ENCODE measurements around the gene IZUMO1R.

The IZUMO1R gene

DNA sequence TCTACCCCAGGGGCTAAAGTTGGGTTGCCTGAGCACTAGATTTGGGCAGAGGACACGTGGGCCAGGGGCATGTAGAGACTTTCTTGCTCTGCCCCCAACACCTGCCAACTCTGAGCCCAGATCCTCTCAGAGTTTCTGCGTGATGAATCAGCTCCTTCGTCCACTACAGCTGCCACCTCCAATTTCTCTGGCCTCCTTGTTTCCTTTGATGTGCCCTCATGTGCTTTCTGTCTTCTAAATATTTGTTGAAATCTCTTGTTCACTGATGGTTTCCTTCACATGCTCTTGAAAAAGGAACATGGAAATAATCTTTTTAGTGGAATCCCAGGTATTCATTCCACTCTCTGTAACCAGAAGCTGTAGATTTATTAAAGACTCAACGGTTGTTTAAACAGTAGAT lies 8.0 kb downstream of the IZUMO1R start:
- H3K4me1 ChIP-seq (ENCODE audit: control insufficient read depth in 1 of 2, insufficient read depth in 1 of 2, low read depth in 1 of 2, low read length in 1 of 2): no peaks in the 10 kb centered on the region
- no peaks in the 10 kb centered on the region for H3K36me3 ChIP-seq
- H3K9me3 ChIP-seq: no peaks in the 10 kb centered on the region
- H3K27me3 ChIP-seq: no peaks in the 10 kb centered on the region
- no peak overlapping the region for H3K27ac ChIP-seq
- TF ChIP-seq, protein P1, sequence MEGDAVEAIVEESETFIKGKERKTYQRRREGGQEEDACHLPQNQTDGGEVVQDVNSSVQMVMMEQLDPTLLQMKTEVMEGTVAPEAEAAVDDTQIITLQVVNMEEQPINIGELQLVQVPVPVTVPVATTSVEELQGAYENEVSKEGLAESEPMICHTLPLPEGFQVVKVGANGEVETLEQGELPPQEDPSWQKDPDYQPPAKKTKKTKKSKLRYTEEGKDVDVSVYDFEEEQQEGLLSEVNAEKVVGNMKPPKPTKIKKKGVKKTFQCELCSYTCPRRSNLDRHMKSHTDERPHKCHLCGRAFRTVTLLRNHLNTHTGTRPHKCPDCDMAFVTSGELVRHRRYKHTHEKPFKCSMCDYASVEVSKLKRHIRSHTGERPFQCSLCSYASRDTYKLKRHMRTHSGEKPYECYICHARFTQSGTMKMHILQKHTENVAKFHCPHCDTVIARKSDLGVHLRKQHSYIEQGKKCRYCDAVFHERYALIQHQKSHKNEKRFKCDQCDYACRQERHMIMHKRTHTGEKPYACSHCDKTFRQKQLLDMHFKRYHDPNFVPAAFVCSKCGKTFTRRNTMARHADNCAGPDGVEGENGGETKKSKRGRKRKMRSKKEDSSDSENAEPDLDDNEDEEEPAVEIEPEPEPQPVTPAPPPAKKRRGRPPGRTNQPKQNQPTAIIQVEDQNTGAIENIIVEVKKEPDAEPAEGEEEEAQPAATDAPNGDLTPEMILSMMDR (IDR thresholded peaks at IDR 0.05): no peak
- no peak overlapping the region for H3K4me3 ChIP-seq (ENCODE audit: low read depth in 1 of 2, low read length in 1 of 2)

DNA sequence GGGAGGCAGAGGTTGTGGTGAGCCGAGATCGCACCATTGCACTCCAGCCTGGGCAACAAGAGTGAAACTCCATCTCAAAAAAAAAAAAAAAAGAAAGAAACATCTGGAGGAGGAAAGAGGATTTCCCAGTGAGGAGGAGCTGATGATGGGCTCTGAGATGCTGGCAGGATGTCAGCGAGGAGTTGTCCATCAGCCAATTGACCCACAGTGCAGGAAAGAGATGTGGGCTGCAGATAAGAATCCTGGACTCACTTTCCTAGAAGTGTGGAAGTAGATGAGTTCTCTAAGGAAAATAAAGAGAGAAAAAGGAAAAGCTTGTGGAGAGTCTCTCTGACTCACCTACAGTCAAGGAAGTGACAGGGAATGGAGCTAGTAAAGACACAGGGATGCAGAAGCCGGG lies 9.7 kb downstream of the IZUMO1R start:
- Histone ChIP-seq H3K9me3 (no peaks in the 10 kb centered on the region), H3K4me3 (ENCODE audit: low read depth in 1 of 2, low read length in 1 of 2) (no peak overlapping the region), H3K4me1 (ENCODE audit: control insufficient read depth in 1 of 2, insufficient read depth in 1 of 2, low read depth in 1 of 2, low read length in 1 of 2) (no peaks in the 10 kb centered on the region), H3K27me3 (no peaks in the 10 kb centered on the region), H3K27ac (no peak overlapping the region), H3K36me3 (no peaks in the 10 kb centered on the region)
- TF ChIP-seq, protein P1 (IDR thresholded peaks at IDR 0.05): no peak

DNA sequence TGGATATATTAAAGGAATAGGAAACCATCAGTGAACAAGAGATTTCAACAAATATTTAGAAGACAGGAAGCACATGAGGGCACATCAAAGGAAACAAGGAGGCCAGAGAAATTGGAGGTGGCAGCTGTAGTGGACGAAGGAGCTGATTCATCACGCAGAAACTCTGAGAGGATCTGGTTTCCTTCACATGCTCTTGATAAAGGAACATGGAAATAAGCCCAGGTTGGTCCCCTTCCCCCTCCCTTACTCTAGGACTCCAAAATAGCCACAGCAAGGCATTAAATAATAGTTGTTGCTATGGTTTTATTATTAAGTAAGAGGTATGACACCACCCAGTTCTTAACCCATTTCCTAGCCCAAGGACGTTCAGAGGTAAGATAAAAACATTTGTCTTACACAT lies 11.3 kb downstream of the IZUMO1R start:
- H3K27ac ChIP-seq: no peak overlapping the region
- no peaks in the 10 kb centered on the region for H3K9me3 ChIP-seq
- no peaks in the 10 kb centered on the region for H3K36me3 ChIP-seq
- no peak overlapping the region for H3K4me3 ChIP-seq (ENCODE audit: low read depth in 1 of 2, low read length in 1 of 2)
- no peaks in the 10 kb centered on the region for H3K27me3 ChIP-seq
- TF ChIP-seq, protein P1 (IDR thresholded peaks at IDR 0.05): no peak
- H3K4me1 ChIP-seq (ENCODE audit: control insufficient read depth in 1 of 2, insufficient read depth in 1 of 2, low read depth in 1 of 2, low read length in 1 of 2): no peaks in the 10 kb centered on the region

DNA sequence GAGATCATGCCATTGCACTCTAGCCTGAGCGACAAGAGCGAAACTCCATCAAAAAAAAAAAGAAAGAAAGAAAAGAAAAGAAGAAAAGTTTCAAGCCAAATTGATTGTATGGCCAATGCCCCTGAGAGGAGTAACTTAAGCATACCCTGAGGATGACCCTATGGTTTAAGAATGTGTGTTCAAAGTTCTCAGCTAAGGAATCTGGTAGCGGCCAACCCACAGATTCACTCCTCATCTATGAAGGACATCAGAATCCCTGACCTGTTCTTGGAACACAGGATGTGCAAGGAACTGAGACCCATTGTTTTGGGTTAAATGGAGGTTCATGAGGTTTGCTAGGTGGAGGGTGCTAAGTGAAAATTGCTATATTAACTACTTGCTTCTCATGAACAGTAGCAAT lies 18.1 kb downstream of the IZUMO1R start:
- Histone ChIP-seq H3K9me3 (no peaks in the 10 kb centered on the region), H3K4me1 (ENCODE audit: control insufficient read depth in 1 of 2, insufficient read depth in 1 of 2, low read depth in 1 of 2, low read length in 1 of 2) (no peaks in the 10 kb centered on the region), H3K4me3 (ENCODE audit: low read depth in 1 of 2, low read length in 1 of 2) (no peak overlapping the region), H3K36me3 (no peaks in the 10 kb centered on the region), H3K27ac (no peak overlapping the region), H3K27me3 (no peaks in the 10 kb centered on the region)
- TF ChIP-seq, protein P1 (IDR thresholded peaks at IDR 0.05): no peak

DNA sequence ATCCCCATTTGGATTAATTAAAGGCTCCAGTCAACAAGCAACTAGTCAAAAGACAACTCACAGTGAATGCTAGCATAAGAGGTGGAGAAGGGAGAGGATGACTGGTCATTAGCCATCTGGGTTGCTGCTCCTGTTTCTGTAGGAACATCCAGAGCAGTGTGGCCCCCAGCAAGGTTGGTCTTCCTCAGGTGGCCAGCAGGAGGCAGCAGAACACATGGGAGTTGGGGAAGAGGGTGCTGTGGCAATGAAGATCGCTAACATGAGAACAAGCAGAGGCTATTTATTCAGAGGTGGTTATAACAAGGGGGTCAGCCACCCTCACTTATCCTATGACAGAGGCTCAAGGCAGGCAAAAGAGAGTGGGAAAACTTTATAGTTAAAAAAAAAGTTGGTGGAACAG lies 21.3 kb downstream of the IZUMO1R start:
- TF ChIP-seq, protein P1 (IDR thresholded peaks at IDR 0.05): peak; percentile 17
- Histone ChIP-seq H3K27me3 (no peaks in the 10 kb centered on the region), H3K27ac (no peak overlapping the region), H3K4me1 (ENCODE audit: control insufficient read depth in 1 of 2, insufficient read depth in 1 of 2, low read depth in 1 of 2, low read length in 1 of 2) (no peaks in the 10 kb centered on the region), H3K9me3 (no peaks in the 10 kb centered on the region), H3K4me3 (ENCODE audit: low read depth in 1 of 2, low read length in 1 of 2) (no peak overlapping the region), H3K36me3 (no peaks in the 10 kb centered on the region)

DNA sequence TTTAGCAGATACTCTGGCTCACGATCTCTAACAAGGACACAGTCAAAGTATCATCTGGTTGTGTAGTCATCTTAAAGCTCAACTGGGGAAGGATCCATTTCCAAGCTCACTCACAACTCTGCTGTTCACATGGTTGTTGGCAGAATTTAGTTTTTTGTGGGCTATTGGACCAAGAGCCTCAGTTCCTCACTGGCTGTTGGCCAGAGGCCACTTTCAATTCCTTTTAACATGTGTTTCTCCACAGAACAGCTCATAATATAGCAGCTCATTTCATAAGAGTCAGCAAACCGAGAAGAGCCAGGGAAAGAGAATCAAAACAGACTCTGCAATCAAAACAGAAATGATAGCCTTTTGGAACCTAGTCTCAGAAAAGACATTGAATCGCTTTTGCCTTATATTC lies 22.6 kb downstream of the IZUMO1R start:
- H3K27me3 ChIP-seq: no peaks in the 10 kb centered on the region
- H3K4me1 ChIP-seq (ENCODE audit: control insufficient read depth in 1 of 2, insufficient read depth in 1 of 2, low read depth in 1 of 2, low read length in 1 of 2): no peaks in the 10 kb centered on the region
- TF ChIP-seq, protein P1 (IDR thresholded peaks at IDR 0.05): no peak
- H3K27ac ChIP-seq: no peak overlapping the region
- no peak overlapping the region for H3K4me3 ChIP-seq (ENCODE audit: low read depth in 1 of 2, low read length in 1 of 2)
- no peaks in the 10 kb centered on the region for H3K9me3 ChIP-seq
- H3K36me3 ChIP-seq: no peaks in the 10 kb centered on the region
